GM21515 (cell line): ENCODE data around the gene HPN.
"Not testable (repeated sequence)": the region's sequence is repeated elsewhere in the genome, so short reads cannot be mapped to it uniquely, and the experiment has no call there.

Experiments used
- ATAC-seq: cut with Tn5 transposase; IDR thresholded peaks from one replicate; pipeline ENCODE4 v1.9.1; 2021; ENCODE audit not compliant: unreplicated experiment

Gene HPN

GRCh38 chr19:35100588-35101533 lies 59.3 kb downstream of the HPN start:
- ATAC-seq = no peak

GRCh38 chr19:35101949-35102348 lies 60.4 kb downstream of the HPN start:
- ATAC-seq = not testable (repeated sequence)

- not testable (repeated sequence) for ATAC-seq
Measured at GRCh38 chr19:35103614-35104013, 62.1 kb downstream of the HPN start.

GRCh38 chr19:35104361-35104760 lies 62.8 kb downstream of the HPN start:
- no peak for ATAC-seq

- no peak for ATAC-seq
Measured at GRCh38 chr19:35105047-35105410, 63.5 kb downstream of the HPN start.

- ATAC-seq = no peak
Measured at GRCh38 chr19:35105411-35106290, 64.1 kb downstream of the HPN start.

GRCh38 chr19:35106291-35106583 lies 64.7 kb downstream of the HPN start:
- ATAC-seq = no peak

GRCh38 chr19:35106898-35107541 lies 65.5 kb downstream of the HPN start:
- no peak for ATAC-seq

GRCh38 chr19:35107545-35107944 lies 66.0 kb downstream of the HPN start:
- no peak for ATAC-seq

- ATAC-seq = no peak
Measured at GRCh38 chr19:35108730-35109129, 67.2 kb downstream of the HPN start.

GRCh38 chr19:35109395-35110112 lies 68.0 kb downstream of the HPN start:
- ATAC-seq = no peak

GRCh38 chr19:35110974-35111373 lies 69.5 kb downstream of the HPN start:
- ATAC-seq = no peak

- no peak for ATAC-seq
Measured at GRCh38 chr19:35112995-35113688, 71.6 kb downstream of the HPN start.

GRCh38 chr19:35114353-35115176 lies 73.0 kb downstream of the HPN start:
- ATAC-seq = no peak

GRCh38 chr19:35115177-35115951 lies 73.8 kb downstream of the HPN start, which contains the start of gene FXYD3:
TSS of gene FXYD3 (plus strand) at chr19:35115823. CDS start at chr19:35119377, 3,554 bp downstream.
- no peak for ATAC-seq
